ENCODE results near the gene LZTS3.
A peak's percentile ranks its signal among the peaks of the same experiment; 100 is the strongest.
"Not testable (repeated sequence)": the region's sequence is repeated elsewhere in the genome, so short reads cannot be mapped to it uniquely, and the experiment has no call there.

The LZTS3 gene

DNA sequence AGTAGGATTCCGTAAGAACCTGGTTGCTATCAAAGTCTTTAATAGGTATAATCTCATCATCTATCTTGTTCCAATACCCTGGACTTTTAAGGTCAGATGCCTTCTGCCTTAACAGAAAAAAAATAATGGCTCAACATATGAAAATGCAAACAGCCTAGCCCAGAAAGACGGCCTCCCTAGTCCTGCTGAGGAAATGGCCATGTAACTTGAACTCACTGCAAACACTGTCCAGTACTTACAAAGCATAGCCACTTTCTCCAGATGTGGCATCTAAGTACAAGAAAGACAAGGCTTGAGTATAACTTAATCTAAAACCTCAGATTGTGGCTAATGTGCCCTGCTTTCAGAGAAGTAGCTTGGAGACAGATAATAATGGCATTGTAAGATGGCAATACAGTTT lies 40.2 kb downstream of the LZTS3 start:
- no peak for FAIRE-seq

DNA sequence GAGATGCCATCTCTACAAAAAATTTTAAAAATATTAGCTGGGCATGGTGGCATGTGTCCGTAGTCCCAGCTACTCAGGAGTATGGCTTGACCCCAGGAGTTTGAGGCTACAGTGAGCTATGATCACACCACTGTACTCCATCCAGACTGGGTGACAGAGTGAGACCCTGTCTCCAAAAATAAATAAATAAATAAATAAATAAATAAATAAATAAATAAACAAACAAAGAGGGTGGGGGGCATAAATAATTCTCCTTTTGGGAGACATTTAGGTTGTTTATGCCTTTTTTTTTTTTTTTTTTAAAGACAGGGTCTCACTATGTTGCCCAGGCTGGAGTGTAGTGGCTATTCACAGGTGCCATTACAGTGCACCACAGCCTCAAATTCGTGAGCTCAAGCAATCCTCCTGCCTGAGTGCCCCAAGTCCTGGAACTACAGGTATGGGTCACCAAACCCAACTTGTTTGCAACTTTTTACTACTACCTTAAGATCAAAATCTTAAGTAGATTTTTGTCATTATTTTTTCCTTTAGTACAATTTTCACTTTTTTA lies 43.2 kb downstream of the LZTS3 start:
- FAIRE-seq, result no peak

GRCh38 chr20:3129094-3129493 lies 44.3 kb downstream of the LZTS3 start:
- FAIRE-seq, result no peak

DNA sequence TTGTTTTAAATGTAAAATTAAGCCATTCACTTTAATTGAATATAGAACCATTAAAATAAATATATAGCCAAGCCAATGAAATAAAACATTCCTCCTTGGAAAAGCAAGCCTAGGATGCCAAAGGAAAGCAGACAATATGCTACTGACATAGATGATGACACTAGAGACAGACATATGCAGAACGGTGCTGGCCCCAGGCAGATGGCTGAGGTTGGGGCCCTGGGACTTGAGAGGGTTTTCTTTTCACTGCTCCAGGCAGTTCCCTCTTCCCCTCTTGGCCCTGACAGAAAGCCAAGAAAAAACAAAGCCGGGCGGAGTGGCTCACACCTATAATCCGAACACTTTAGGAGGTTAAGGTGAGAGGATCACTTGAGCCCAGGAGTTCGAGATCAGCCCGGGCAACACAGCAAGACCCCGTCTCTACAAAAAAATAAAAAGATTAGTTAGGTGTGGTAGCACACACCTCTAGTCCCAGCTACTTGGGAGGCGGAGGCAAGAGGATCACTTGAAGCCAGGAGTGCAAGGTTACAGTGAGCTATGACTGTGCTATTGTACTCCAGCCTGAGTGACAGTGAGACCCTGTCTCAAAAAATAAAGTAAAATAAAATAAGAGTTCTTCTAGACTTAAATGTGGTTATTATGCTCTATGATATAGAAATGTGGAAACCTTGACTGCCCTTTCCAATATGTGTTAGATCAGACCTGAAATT lies 44.9 kb downstream of the LZTS3 start:
- no peak for FAIRE-seq

DNA sequence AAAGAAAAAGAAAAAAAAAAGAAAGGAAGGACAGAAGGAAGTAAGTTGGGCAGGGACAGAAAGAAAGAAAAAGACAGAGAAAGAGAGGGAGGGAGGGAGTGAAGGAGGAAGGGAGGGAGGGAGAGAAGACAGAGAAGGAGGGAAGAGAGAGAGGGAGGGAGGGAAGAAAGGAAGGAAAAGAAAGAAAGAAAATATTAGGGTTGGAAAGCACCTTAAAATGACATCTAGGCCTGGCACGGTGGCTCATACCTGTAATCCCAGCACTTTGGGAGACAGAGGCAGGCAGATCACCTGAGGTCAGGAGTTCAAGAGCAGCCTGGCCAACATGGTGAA lies 46.9 kb downstream of the LZTS3 start:
- FAIRE-seq, result no peak

- FAIRE-seq, result not testable (repeated sequence)
Measured at GRCh38 chr20:3125776-3126526, 47.4 kb downstream of the LZTS3 start.

GRCh38 chr20:3124773-3125560 lies 48.4 kb downstream of the LZTS3 start:
- not testable (repeated sequence) for FAIRE-seq

DNA sequence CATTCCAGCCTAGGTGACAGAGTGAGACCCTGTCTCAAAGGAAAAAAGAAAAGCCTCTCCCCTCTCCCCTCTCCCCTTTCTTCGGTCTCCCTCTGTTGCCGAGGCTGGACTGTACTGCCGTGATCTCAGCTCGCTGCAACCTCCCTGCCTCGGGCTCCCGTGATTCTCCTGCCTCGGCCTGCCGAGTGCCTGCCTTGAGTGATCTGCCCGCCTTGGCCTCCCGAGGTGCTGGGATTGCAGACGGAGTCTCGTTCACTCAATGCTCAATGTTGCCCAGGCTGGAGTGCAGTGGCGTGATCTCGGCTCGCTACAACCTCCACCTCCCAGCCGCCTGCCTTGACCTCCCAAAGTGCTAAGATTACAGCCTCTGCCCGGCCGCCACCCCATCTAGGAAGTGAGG lies 49.2 kb downstream of the LZTS3 start:
- FAIRE-seq, result not testable (repeated sequence)

DNA sequence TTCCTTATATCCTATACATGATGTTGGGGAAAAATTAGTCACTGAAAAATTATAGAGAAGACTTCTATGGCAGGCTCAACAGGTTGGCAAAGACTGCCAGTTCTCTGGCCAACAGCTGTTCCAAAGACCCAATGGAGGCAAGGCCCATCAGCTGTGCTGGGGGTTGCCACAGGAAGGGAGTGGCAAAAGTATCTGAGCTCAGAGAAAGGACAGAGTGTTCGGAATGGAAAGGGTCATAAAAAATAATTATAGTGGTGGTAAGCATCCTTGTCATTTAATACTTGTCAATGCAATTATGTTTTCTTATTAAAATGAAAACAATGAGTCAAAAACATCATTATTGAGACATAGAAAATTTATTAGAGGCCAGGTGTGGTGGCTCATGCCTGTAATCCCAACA lies 49.8 kb downstream of the LZTS3 start:
- FAIRE-seq, result no peak

GRCh38 chr20:3121955-3122610 lies 51.3 kb downstream of the LZTS3 start:
- FAIRE-seq, result no peak

DNA sequence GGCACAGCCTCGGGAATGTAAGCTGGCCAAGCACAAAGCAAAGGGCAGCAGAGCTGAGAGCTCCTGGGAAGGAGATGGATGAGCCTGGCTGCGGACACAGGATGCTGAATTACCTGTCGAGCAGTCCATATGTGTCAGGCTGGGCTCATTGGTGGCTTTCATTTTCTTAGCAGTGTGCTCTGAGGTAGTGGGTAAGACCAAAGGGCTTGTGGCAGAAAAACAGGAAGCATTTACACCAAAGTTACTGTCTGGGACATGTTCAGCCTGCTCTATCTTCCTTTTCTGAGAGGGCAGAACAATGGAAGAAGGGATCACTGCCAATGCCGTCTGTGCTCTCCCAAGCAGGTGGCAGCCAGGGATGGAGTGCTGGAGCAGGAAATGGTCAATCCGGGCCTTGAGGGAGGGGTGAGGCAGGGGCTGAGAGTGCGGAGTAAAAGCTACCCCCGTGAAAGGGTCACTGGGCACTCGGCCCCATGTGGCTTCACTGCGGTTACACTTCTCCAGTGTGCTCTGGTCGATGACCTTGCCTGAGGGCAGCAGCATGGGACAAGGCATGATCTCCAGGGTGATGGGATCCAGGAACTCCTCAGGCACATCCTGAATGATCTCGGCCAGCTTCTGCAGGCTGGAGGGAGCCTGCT lies 52.0 kb downstream of the LZTS3 start:
- no peak for FAIRE-seq

GRCh38 chr20:3119044-3119443 lies 54.3 kb downstream of the LZTS3 start:
- FAIRE-seq, result no peak

DNA sequence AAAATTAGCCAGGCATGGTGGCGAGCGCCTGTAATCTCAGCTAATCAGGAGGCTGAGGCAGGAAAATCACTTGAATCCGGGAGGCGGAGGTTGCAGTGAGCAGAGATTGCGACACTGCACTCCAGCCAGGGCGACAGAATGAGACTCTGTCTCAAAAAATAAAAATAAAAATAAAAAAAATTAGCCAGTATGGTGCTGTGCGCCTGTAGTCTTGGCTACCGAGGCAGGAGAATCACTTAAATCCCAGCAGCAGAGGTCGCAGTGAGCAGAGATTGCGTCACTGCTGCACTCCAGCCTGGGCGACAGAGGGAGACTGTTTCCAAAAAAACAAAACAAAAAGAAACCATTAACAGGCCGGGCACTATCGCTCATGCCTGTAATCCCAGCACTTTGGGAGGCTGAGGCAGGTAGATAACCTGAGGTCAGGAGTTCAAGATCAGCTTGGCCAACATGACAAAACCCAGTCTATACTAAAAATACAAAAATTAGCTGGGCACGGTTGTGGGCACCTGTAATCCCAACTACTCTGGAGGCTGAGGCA lies 55.4 kb downstream of the LZTS3 start:
- FAIRE-seq, result peak; percentile 67

- FAIRE-seq, result no peak
Measured at GRCh38 chr20:3116341-3116740, 57.0 kb downstream of the LZTS3 start.

GRCh38 chr20:3115190-3116107 lies 57.9 kb downstream of the LZTS3 start:
- FAIRE-seq, result peak; percentile 55
